Heart left ventricle (tissue), 16 donors: ENCODE results near the gene CLEC2L. TPM values are rescaled to one million over a fixed set of nuclear protein-coding genes. Genes with fewer than 3 reads are reported as not detected.

ENCODE experiments used
- ATAC-seq, 4 donors: fragments of 200-7000 bp; cut with Tn5 transposase; one replicate each; pipeline ENCODE4 v1.9.1; 2020 to 2022; ENCODE audit warnings: moderate library complexity in 4 of 4, mild to moderate bottlenecking in 3 of 4, moderate number of reproducible peaks in 1 of 4
- DNase-seq, 5 donors: peaks; one replicate each; pipeline ENCODE4 v3.0.0-alpha.2; 2020
- H3K27ac ChIP-seq, 12 donors: fragments of 200-600 bp; sonication (generic) in 4 of 12; one replicate each; pipeline versions ENCODE4 v1.5.0 to v1.8.0; 2016 to 2022; ENCODE audit warnings: mild to moderate bottlenecking in 2 of 12
- H3K27me3 ChIP-seq, 9 donors: fragments of 200-600 bp; sonication (generic) in 2 of 9; one replicate each; pipeline versions ENCODE4 v1.5.1 to v1.8.0; 2016 to 2022; ENCODE audit warnings: mild to moderate bottlenecking in 3 of 9
- H3K36me3 ChIP-seq, 9 donors: fragments of 200-600 bp; sonication (generic) in 2 of 9; one replicate each; pipeline versions ENCODE4 v1.5.0 to v1.8.0; 2018 to 2022; ENCODE audit warnings: mild to moderate bottlenecking in 2 of 9
- H3K4me1 ChIP-seq, 12 donors: fragments of 200-600 bp; sonication (generic) in 4 of 12; one replicate each; pipeline versions ENCODE4 v1.5.0 to v1.8.0; 2016 to 2022; ENCODE audit warnings: mild to moderate bottlenecking in 3 of 12
- H3K4me3 ChIP-seq, 12 donors: fragments of 200-600 bp; sonication (generic) in 4 of 12; one replicate each; pipeline versions ENCODE4 v1.5.0 to v1.8.0; 2017 to 2022; ENCODE audit warnings: mild to moderate bottlenecking in 9 of 12, moderate library complexity in 4 of 12
- H3K9me3 ChIP-seq, 12 donors: fragments of 200-600 bp; sonication (generic) in 4 of 12; one replicate each; pipeline versions ENCODE4 v1.5.0 to v1.8.0; 2016 to 2022; ENCODE audit warnings: mild to moderate bottlenecking in 1 of 12
- CTCF ChIP-seq, 12 donors: fragments of 200-600 bp; sonication (generic) in 4 of 12; IDR thresholded peaks; one replicate each; pipeline versions ENCODE4 v1.5.0 to v1.8.0; 2018 to 2022; ENCODE audit warnings: antibody characterized with exemption in 12 of 12, mild to moderate bottlenecking in 5 of 12
- POLR2A ChIP-seq, 2 donors: fragments of 450-650 bp; IDR thresholded peaks; one replicate each; pipeline ENCODE4 v1.6.1; 2017; ENCODE audit warnings: antibody characterized with exemption in 2 of 2, mild to moderate bottlenecking in 2 of 2, moderate library complexity in 2 of 2
- WGBS, 4 donors: extraction: QIAGEN DNeasy Blood & Tissue Kit in 2 of 4; methylation state at CpG; one replicate each; pipeline versions ENCODE4 v1.1.5 to v1.1.7; 2013 to 2018; 5-methylcytosine and 5-hydroxymethylcytosine counted together
- intact Hi-C, 10 donors: fragments of 100-400 bp; cut with DNase I; formaldehyde crosslinking; loops; one replicate each; pipeline versions ENCODE4 v1.11.1 to v1.14.2; 2022
- polyA plus RNA-seq, 2 donors: library from polyadenylated mRNA; stranded (reverse); fragments of 200-250 nt; gene quantifications; one replicate each; pipeline ENCODE4 v1.2.3, GENCODE V29; 2013
- total RNA-seq, 9 donors: library from RNA; depleted of rRNA in 2 of 9; stranded (reverse); fragments of >200 nt in 2 of 9; fragmentation: NEBNext Ultra II Directional in 3 of 9; extraction: Animal tissue kit (Norgen Biotek cat#: 25700) in 3 of 9; gene quantifications; one replicate each; pipeline versions ENCODE4 v1.1.0 to v1.2.4, GENCODE V29; 2016 to 2023
- donor health status: ischemic (EF 13 %, LVEDD 7.1; RV severe dilation, severe dysfunction).
- donor health status: healthy with polysubstance abuse.
- donor health status: DM: no; HTN: yes; CAD: no.
- donor health status: DM: no; HTN: no; CAD: no.
- donor health status: ischemic (EF 25% LVEDD 6.9; RV normal size, moderate dysfunction).
- donor health status: ischemic (EF 25% LVEDD 5.7; RV mildly dilated, moderate dysfunction).
- donor health status: healthy.
- donor health status: DM: yes; HTN: yes; CAD: no.
- donor health status: ischemic (EF 35%, LVEDD 5.7; RV mildly dilated, moderate dysfunction).
- donor health status: nonischemic (EF 11% LVEDD 7.7; RV severe dilation, severe dysfunction).
- donor health status: DM: yes; HTN: yes; CAD: no.
- donor health status: PGD.
- donor health status: ischemic (EF 29% LVEDD 5.4; RV normal size, mild dysfunction).
- donor health status: nonischemic (EF 23%, LVEDD 6.1; RV moderate dilation, normal function).

Gene CLEC2L
- total and polyA plus RNA-seq, 11 donors = 0.18 to 0.36 TPM; not detected in 9

GRCh38 chr7:139540203-139540602 lies 16.7 kb downstream of the CLEC2L start:
- DNase-seq = no peak
- Histone ChIP-seq H3K4me3 (no peak overlapping the region), H3K9me3 (no peaks in the 10 kb centered on the region), H3K4me1 (no peaks in the 10 kb centered on the region), H3K27me3 (peaks cover 0 to 4% (median 0%) of the 10 kb centered on the region in 9 donors), H3K27ac (no peak overlapping the region), H3K36me3 (no peaks in the 10 kb centered on the region)
- TF ChIP-seq CTCF (IDR thresholded peaks at IDR 0.05) = no peak
- TF ChIP-seq POLR2A (IDR thresholded peaks at IDR 0.05) = no peak
- WGBS, 4 donors = 44 to 55% (median 48%) methylated on average over 7 to 12 of the region's 12 CpGs
- intact Hi-C loops = no loop called here
- ATAC-seq = no peak

- DNase-seq = no peak
- no peaks in the 10 kb centered on the region for H3K4me1 ChIP-seq
- no peaks in the 10 kb centered on the region for H3K36me3 ChIP-seq
- intact Hi-C loops = no loop called here
- WGBS, 4 donors = 68 to 76% (median 72%) methylated on average over 12 to 21 of the region's 21 CpGs
- no peak for ATAC-seq
- no peak overlapping the region for H3K27ac ChIP-seq
- H3K27me3 ChIP-seq = peaks cover 0 to 4% (median 0%) of the 10 kb centered on the region in 9 donors
- TF ChIP-seq CTCF (IDR thresholded peaks at IDR 0.05) (no peak), POLR2A (IDR thresholded peaks at IDR 0.05) (no peak)
- no peak overlapping the region for H3K4me3 ChIP-seq
- H3K9me3 ChIP-seq = no peaks in the 10 kb centered on the region
Measured at GRCh38 chr7:139541600-139542307, 18.3 kb downstream of the CLEC2L start.

GRCh38 chr7:139542308-139543151 lies 19.0 kb downstream of the CLEC2L start:
- TF ChIP-seq POLR2A (IDR thresholded peaks at IDR 0.05) (no peak), CTCF (IDR thresholded peaks at IDR 0.05) (no peak)
- ATAC-seq = peak in 1 of 4 donors; percentile 23
- Histone ChIP-seq H3K27ac (no peak overlapping the region), H3K9me3 (no peaks in the 10 kb centered on the region), H3K27me3 (peaks cover 0 to 4% (median 0%) of the 10 kb centered on the region in 9 donors), H3K4me3 (no peak overlapping the region), H3K4me1 (no peaks in the 10 kb centered on the region), H3K36me3 (no peaks in the 10 kb centered on the region)
- intact Hi-C loops = no loop called here
- WGBS, 4 donors = 91 to 93% (median 92%) methylated on average over 21 to 28 of the region's 28 CpGs
- DNase-seq = no peak
